ENCODE results near the gene ELK4.

Gene ELK4

DNA sequence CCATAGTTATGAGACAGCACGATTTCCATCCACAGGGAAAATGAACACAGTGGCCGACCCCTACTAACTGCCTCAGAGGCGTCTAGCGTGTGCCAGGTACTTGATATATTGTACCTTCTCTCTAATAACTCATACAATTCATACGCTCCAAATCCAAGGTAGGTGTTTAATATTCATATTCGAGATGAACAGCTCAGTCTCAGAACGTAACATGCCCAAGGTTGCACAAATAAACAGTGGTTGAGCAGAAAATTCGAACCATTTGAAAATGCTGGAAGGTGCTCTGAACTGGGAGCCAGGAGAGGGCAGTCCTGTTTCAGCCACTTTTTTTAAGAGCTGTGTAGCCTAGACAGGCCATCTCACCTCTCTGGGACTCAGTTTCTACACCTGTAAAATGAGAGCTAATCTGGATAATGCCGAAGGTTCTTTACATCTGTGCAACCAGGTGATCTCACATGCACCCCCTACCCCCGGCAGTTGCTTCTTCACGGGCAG lies 40.6 kb upstream of the ELK4 start:
- H3K27me3 ChIP-seq (ENCODE audit: control insufficient read depth in 1 of 2, insufficient read depth in 2 of 2, low read length in 2 of 2) = no peaks in the 10 kb centered on the region
- peaks cover 72 to 85% of the 10 kb centered on the region in 2 donors for H3K4me1 ChIP-seq (ENCODE audit: control insufficient read depth in 1 of 2, insufficient read depth in 2 of 2, low read length in 2 of 2)
- H3K27ac ChIP-seq (ENCODE audit: low read depth, low read length) = no peak overlapping the region
- no peak overlapping the region for H3K4me3 ChIP-seq (ENCODE audit: low read depth in 1 of 2, low read length in 2 of 2)
- H3K9ac ChIP-seq (ENCODE audit: low read depth in 1 of 2, low read length in 2 of 2) = no peak overlapping the region
- H3K9me3 ChIP-seq (ENCODE audit: control insufficient read depth in 1 of 2, low read length in 2 of 2) = no peaks in the 10 kb centered on the region
- no peaks in the 10 kb centered on the region for H3K36me3 ChIP-seq (ENCODE audit: control insufficient read depth in 1 of 2, insufficient read depth in 2 of 2, low read length in 2 of 2)

DNA sequence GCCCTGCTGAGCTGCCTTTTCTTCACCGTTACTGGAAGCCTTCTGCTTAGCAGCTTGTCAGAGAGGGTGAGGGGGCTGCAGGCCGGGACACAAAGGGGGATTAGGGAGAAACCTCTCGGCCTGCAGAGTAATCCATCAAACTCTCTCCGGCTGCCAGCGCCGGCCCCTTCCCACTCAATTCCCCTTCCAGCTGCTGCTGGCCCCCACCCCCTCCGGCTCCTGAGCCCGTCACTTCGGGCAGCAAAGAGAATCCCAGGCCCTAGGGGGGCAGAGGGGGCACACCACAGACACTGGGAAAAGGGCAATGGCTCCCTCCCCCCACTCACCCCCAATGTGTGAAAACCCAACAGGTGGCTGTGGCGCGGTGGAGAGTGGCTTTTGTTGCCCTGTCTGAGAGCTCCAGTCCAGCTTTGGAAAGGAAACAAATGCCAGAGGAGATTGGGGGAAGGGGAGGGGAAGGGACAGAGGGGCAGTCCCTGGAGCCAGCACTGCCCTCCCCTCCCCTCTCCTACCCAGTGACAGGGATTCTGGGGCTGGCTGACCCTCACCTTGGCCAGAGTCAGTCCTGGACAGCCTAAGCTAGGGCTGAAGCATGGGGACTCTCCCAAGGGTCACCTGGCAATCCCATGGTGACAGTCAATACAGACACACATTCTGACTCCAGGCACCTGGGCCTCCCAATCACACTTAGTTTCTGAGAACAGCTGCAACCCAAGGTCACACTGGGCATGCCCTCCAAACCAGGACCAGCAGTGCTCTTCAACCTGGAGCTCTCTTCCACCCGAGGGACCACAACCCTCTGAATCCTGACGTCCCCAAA lies 39.0 kb upstream of the ELK4 start:
- H3K27ac ChIP-seq (ENCODE audit: low read depth, low read length) = no peak overlapping the region
- H3K4me3 ChIP-seq (ENCODE audit: low read depth in 1 of 2, low read length in 2 of 2) = no peak overlapping the region
- H3K9ac ChIP-seq (ENCODE audit: low read depth in 1 of 2, low read length in 2 of 2) = no peak overlapping the region
- H3K27me3 ChIP-seq (ENCODE audit: control insufficient read depth in 1 of 2, insufficient read depth in 2 of 2, low read length in 2 of 2) = no peaks in the 10 kb centered on the region
- H3K36me3 ChIP-seq (ENCODE audit: control insufficient read depth in 1 of 2, insufficient read depth in 2 of 2, low read length in 2 of 2) = no peaks in the 10 kb centered on the region
- no peaks in the 10 kb centered on the region for H3K9me3 ChIP-seq (ENCODE audit: control insufficient read depth in 1 of 2, low read length in 2 of 2)
- peaks cover 67 to 82% of the 10 kb centered on the region in 2 donors for H3K4me1 ChIP-seq (ENCODE audit: control insufficient read depth in 1 of 2, insufficient read depth in 2 of 2, low read length in 2 of 2)

- Histone ChIP-seq H3K27ac (ENCODE audit: low read depth, low read length) (no peak overlapping the region), H3K4me3 (ENCODE audit: low read depth in 1 of 2, low read length in 2 of 2) (no peak overlapping the region), H3K9me3 (ENCODE audit: control insufficient read depth in 1 of 2, low read length in 2 of 2) (no peaks in the 10 kb centered on the region), H3K36me3 (ENCODE audit: control insufficient read depth in 1 of 2, insufficient read depth in 2 of 2, low read length in 2 of 2) (no peaks in the 10 kb centered on the region), H3K27me3 (ENCODE audit: control insufficient read depth in 1 of 2, insufficient read depth in 2 of 2, low read length in 2 of 2) (no peaks in the 10 kb centered on the region), H3K4me1 (ENCODE audit: control insufficient read depth in 1 of 2, insufficient read depth in 2 of 2, low read length in 2 of 2) (peaks cover 67 to 82% of the 10 kb centered on the region in 2 donors), H3K9ac (ENCODE audit: low read depth in 1 of 2, low read length in 2 of 2) (no peak overlapping the region)
These were observed 38.3 kb upstream of the ELK4 start for GRCh38 chr1:205670150-205670446.

- H3K4me1 ChIP-seq (ENCODE audit: control insufficient read depth in 1 of 2, insufficient read depth in 2 of 2, low read length in 2 of 2) = peaks cover 70 to 83% of the 10 kb centered on the region in 2 donors
- H3K9ac ChIP-seq (ENCODE audit: low read depth in 1 of 2, low read length in 2 of 2) = no peak overlapping the region
- no peaks in the 10 kb centered on the region for H3K9me3 ChIP-seq (ENCODE audit: control insufficient read depth in 1 of 2, low read length in 2 of 2)
- no peak overlapping the region for H3K4me3 ChIP-seq (ENCODE audit: low read depth in 1 of 2, low read length in 2 of 2)
- H3K36me3 ChIP-seq (ENCODE audit: control insufficient read depth in 1 of 2, insufficient read depth in 2 of 2, low read length in 2 of 2) = no peaks in the 10 kb centered on the region
- no peaks in the 10 kb centered on the region for H3K27me3 ChIP-seq (ENCODE audit: control insufficient read depth in 1 of 2, insufficient read depth in 2 of 2, low read length in 2 of 2)
- H3K27ac ChIP-seq (ENCODE audit: low read depth, low read length) = no peak overlapping the region
These were observed 37.7 kb upstream of the ELK4 start for GRCh38 chr1:205669341-205670149.

DNA sequence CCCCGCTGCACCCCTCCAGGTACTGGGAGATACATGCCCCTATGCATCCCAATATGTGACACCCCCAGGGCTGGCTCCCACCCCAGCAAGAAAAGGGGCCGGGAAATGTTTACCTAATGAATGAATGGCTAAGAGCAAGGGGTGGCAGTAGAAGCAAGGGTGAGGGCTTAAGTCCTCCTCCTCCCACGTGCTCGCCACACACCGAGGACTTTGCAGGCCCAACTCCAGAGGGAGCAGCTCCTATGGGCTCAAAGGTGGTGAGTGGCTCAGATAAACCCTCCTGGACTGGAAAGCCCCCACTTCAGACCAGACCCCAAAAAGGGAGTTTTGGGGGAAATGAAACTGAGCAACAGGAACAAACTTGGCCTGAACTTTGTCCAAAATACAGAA lies 37.1 kb upstream of the ELK4 start:
- Histone ChIP-seq H3K9me3 (ENCODE audit: control insufficient read depth in 1 of 2, low read length in 2 of 2) (no peaks in the 10 kb centered on the region), H3K4me3 (ENCODE audit: low read depth in 1 of 2, low read length in 2 of 2) (no peak overlapping the region), H3K27ac (ENCODE audit: low read depth, low read length) (no peak overlapping the region), H3K36me3 (ENCODE audit: control insufficient read depth in 1 of 2, insufficient read depth in 2 of 2, low read length in 2 of 2) (no peaks in the 10 kb centered on the region), H3K4me1 (ENCODE audit: control insufficient read depth in 1 of 2, insufficient read depth in 2 of 2, low read length in 2 of 2) (peaks cover 76 to 88% of the 10 kb centered on the region in 2 donors), H3K27me3 (ENCODE audit: control insufficient read depth in 1 of 2, insufficient read depth in 2 of 2, low read length in 2 of 2) (no peaks in the 10 kb centered on the region), H3K9ac (ENCODE audit: low read depth in 1 of 2, low read length in 2 of 2) (no peak overlapping the region)

DNA sequence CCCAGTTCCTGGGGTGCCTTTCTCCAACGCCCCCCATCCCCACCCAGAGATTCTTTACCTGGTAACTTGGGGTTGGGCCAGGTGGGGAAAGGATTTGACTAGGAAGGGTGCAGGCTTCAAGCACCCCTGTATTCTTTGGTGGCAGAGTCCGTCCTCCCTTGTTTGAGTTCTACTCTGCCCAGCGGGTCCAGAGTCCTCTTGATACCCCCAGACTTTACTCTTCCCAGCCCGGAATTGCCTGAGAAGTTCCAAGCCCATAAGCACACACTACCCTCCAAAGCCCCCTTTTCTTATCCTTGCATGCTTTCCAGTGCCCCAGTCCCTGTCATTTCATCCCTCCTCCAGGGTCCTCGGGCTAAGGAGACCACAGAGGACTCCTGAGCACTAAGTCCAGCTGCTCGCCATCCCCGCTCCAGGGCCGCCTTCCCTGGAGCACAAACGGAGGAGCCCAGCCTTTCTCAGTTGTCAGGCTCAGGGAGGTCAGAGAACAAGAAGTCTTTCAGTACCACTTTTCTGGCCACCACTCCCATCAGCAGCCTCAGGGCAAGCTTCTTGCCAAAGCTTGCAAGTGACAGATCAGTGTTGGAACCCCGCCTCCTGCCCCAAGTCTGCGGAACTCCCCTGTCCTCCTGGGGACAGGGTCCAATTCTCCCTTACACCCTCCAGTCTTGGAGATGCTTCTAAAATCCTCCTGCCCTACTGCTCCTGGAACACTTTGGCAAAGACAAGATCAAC lies 36.3 kb upstream of the ELK4 start:
- Histone ChIP-seq H3K4me3 (ENCODE audit: low read depth in 1 of 2, low read length in 2 of 2) (peak overlapping the region; percentile 19 to 26), H3K27ac (ENCODE audit: low read depth, low read length) (no peak overlapping the region), H3K9ac (ENCODE audit: low read depth in 1 of 2, low read length in 2 of 2) (no peak overlapping the region), H3K9me3 (ENCODE audit: control insufficient read depth in 1 of 2, low read length in 2 of 2) (no peaks in the 10 kb centered on the region), H3K36me3 (ENCODE audit: control insufficient read depth in 1 of 2, insufficient read depth in 2 of 2, low read length in 2 of 2) (peaks cover 0 to 3% of the 10 kb centered on the region in 2 donors), H3K4me1 (ENCODE audit: control insufficient read depth in 1 of 2, insufficient read depth in 2 of 2, low read length in 2 of 2) (peaks cover 73 to 86% of the 10 kb centered on the region in 2 donors), H3K27me3 (ENCODE audit: control insufficient read depth in 1 of 2, insufficient read depth in 2 of 2, low read length in 2 of 2) (no peaks in the 10 kb centered on the region)

DNA sequence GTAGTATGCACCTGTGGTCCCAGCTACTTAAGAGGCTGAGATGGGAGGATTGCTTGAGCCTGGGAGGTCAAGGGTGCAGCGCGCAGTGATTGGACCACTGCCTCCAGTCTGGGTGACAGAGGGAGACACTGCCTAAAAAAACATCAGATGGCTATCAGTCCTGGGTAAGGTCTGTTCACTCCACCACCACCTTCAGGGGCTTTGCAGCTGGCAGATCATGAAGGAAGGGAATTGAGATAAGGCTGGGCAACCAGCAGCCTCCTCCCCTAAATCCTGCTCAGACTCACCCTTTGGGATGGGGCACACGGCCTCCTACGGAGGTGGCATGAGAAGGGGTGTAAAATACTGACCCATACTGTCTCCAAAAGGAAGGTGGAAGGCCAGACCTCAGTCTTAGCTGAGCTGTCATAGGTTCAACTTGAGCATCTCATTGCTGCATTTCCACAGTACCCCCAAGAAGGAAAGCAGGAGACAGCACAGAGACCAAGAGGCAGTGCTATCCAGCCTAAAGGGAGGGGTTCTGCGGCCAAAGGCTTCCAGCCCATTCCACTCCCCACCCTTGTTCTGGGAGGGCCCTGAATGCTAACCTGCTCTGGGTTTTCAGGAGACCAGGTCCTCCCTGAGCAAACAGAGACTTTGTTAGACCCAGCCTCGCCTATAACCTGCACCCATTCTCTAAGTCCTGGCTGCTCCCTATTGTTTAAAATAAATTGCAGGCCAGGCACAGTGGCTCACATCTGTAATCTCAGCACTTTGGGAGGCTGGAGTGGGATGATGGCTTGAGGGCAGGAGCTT lies 34.8 kb upstream of the ELK4 start:
- H3K27ac ChIP-seq (ENCODE audit: low read depth, low read length) = peak overlapping the region; percentile 45
- H3K4me1 ChIP-seq (ENCODE audit: control insufficient read depth in 1 of 2, insufficient read depth in 2 of 2, low read length in 2 of 2) = peaks cover 61 to 73% of the 10 kb centered on the region in 2 donors
- H3K9ac ChIP-seq (ENCODE audit: low read depth in 1 of 2, low read length in 2 of 2) = no peak overlapping the region

GRCh38 chr1:205665201-205666045 lies 33.6 kb upstream of the ELK4 start:
- no peaks in the 10 kb centered on the region for H3K9me3 ChIP-seq (ENCODE audit: control insufficient read depth in 1 of 2, low read length in 2 of 2)
- H3K4me3 ChIP-seq (ENCODE audit: low read depth in 1 of 2, low read length in 2 of 2) = no peak overlapping the region
- no peak overlapping the region for H3K27ac ChIP-seq (ENCODE audit: low read depth, low read length)
- peaks cover 0 to 4% of the 10 kb centered on the region in 2 donors for H3K36me3 ChIP-seq (ENCODE audit: control insufficient read depth in 1 of 2, insufficient read depth in 2 of 2, low read length in 2 of 2)
- no peaks in the 10 kb centered on the region for H3K27me3 ChIP-seq (ENCODE audit: control insufficient read depth in 1 of 2, insufficient read depth in 2 of 2, low read length in 2 of 2)
- peak overlapping the region; percentile 5 to 38 for H3K9ac ChIP-seq (ENCODE audit: low read depth in 1 of 2, low read length in 2 of 2)
- peaks cover 61 to 66% of the 10 kb centered on the region in 2 donors for H3K4me1 ChIP-seq (ENCODE audit: control insufficient read depth in 1 of 2, insufficient read depth in 2 of 2, low read length in 2 of 2)

More for the DNA sequence above, 34.8 kb upstream of the ELK4 start:
- Histone ChIP-seq H3K4me3 (ENCODE audit: low read depth in 1 of 2, low read length in 2 of 2) (no peak overlapping the region), H3K27me3 (ENCODE audit: control insufficient read depth in 1 of 2, insufficient read depth in 2 of 2, low read length in 2 of 2) (no peaks in the 10 kb centered on the region), H3K9me3 (ENCODE audit: control insufficient read depth in 1 of 2, low read length in 2 of 2) (no peaks in the 10 kb centered on the region), H3K36me3 (ENCODE audit: control insufficient read depth in 1 of 2, insufficient read depth in 2 of 2, low read length in 2 of 2) (peaks cover 0 to 3% of the 10 kb centered on the region in 2 donors)
